Stimulated activated CD8-positive, alpha-beta memory T cell treated with anti-CD3 and anti-CD28 coated beads, Interleukin-2, amount 100 ng/mL, for 1 hour (primary cell): ENCODE measurements around the gene RYR2.

Source experiments
- DNase-seq, 2 donors: peaks; one replicate each; pipeline ENCODE4 v3.0.0-alpha.2; 2020; ENCODE audit warnings: low read depth in 2 of 2

The RYR2 gene

GRCh38 chr1:237736372-237737029 lies 694.5 kb downstream of the RYR2 start:
- DNase-seq, result no peak

GRCh38 chr1:237737448-237737847 lies 695.5 kb downstream of the RYR2 start:
- no peak for DNase-seq

DNA sequence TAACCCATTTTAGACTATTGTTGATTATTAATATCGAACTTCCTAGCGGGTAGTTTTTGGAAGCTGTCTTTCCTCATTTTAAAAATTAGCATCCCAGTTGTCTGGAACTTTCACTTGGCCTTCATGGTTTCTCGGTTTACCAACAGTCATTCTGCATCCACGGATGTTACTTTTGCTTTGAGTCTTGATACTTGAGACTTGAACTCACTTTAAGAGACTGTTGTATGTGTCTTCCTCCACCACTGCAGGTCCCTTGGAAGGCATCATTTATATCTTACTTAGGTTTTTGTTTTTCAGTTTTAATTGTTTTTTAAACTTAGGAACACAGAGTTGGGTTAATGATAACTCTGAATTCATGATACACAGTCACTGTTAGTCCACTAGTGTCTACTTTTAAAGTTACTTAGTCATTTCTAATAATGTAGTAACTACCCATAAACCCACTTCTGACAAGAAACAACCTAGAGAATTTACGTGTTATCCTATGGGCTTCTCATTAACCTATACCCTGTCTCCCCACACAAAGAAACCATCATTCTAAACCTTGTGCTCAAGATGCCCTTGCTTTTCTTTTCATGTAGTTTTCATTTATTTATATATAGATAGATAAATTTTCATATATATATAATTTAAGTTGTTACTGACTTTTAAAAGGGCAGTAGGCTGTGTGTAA lies 696.1 kb downstream of the RYR2 start:
- DNase-seq, result no peak

DNA sequence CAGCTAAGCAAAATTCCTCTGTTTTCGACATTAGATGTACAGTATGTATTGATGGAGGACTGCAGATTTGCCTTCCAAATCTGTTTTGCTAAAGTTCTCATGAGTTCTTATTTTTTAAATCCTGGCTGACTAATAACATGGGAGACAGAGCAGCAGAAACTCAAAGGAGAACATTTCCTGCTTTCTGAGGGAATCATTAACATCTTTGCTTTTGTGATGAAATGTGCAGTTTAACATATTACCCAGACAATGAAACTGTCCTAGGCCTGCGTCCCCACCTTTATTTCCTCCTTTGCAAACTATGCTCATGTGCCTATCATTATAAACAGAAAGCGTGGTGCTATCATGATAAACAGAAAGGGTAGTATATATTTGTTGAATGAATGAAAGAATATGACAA lies 698.9 kb downstream of the RYR2 start:
- no peak for DNase-seq

DNA sequence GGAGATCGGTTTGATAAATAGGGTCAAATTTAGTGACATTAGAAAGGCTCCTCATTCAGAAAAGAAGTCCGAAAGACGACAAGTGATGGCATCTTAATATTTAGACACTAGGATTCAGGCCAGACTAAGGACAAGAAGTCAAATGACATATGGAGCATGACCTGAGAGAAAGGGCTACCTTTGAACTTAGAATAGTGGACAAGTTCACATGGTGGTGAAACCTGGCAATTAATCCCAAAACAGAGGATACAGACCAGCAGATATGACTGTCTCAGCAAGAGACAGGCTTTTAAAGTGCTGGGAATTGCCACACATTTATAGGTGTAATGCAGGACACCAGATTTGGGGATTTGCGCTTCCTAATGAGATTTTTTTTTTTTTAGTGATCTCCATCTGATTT lies 703.6 kb downstream of the RYR2 start:
- DNase-seq, result no peak

GRCh38 chr1:237748171-237748960 lies 706.4 kb downstream of the RYR2 start:
- DNase-seq, result no peak

DNA sequence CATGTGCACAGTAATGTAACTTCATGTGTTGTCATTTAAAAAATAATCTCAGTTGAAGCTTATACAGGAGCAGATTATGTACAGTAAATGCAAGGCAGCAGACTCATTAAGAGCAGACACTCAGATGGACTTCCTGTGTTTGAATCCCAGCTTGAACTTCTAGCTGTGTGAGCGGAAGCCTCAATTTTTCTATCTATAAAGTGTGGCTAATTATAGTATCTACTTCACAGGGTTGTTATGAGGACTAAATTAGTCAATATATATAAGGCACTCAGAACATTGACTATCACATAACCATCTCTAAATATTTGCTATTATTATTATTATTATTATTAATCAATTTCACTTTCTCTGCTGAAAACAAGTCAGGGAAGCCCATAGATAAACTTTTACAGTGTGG lies 707.1 kb downstream of the RYR2 start:
- no peak for DNase-seq

- no peak for DNase-seq
These were observed 709.1 kb downstream of the RYR2 start for GRCh38 chr1:237751090-237751489.

- no peak for DNase-seq
These were observed 712.6 kb downstream of the RYR2 start for GRCh38 chr1:237754627-237755026.

DNA sequence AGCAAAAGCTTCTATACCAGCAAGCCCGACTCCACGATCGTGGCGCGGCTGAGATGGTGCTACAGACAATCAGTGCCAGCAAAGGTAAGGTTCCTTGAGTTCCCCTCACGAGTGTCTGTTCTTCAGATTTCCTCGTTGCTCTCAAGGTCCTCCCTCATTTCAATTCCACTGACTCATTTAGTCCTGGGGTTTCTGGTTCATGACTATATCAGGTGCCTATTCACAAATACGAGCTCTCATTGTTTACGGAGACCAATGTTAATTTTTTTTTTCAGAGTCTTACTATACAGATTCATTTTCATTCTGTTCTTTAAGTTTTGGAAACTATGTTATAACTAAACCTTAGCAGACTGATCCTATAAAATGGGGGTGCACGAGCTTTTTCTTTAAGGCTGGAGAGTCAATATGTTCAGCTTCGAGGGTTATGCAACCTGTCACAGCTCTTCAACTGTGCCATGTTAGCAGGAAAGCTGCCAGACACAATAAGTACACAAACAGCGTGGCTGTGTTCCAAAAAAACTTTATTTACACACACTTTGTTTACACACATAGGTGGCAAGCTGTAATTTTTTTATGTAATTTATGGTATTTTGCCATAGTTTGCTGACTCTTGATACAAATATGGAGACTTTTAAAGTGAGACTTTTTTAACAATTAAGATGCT lies 714.5 kb downstream of the RYR2 start:
- no peak for DNase-seq

GRCh38 chr1:237759377-237759776 lies 717.4 kb downstream of the RYR2 start:
- DNase-seq, result no peak

- no peak for DNase-seq
These were observed 719.0 kb downstream of the RYR2 start for GRCh38 chr1:237760951-237761350.

GRCh38 chr1:237763137-237763536 lies 721.2 kb downstream of the RYR2 start:
- no peak for DNase-seq

DNA sequence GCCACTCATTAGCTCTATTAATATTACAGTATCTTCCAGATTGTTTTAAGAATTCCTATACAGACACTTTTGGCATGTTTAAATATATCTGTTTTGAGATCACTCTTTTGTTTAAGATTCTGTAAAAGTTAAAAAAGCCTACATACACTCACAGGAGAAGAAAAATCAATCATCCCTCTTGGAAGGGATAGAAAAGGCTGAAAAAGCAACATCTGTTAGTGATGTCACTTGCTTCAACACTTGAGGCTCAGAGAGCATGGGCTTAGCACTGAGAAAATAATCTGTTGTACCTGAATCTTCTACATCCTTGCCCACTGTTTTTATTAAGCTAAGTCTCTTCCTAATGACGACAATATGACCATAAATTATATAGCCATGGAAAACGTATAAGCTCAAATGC lies 721.8 kb downstream of the RYR2 start:
- DNase-seq, result no peak

GRCh38 chr1:237769916-237770315 lies 727.9 kb downstream of the RYR2 start:
- no peak for DNase-seq

- no peak for DNase-seq
These were observed 730.0 kb downstream of the RYR2 start for GRCh38 chr1:237772009-237772408.

DNA sequence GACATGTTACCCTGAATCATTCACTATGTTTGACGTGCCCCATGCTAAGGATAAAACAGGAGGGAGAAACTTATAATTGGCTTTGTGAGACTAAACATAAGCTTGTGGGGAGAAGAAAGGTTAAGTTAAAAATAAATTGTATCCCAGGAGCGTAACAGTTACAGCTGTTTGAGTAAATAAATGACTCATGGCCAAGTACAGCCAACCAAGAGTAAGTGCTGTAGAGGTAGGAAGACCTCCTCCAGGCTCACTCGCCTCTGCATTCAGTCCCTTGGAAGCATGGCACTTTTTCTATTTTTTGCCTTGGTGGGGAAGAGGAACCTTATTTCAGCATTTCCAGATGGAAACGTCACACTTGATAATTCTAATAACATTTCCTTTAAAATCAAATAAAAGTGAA lies 732.3 kb downstream of the RYR2 start:
- DNase-seq, result no peak

GRCh38 chr1:237779356-237779755 lies 737.4 kb downstream of the RYR2 start:
- no peak for DNase-seq

DNA sequence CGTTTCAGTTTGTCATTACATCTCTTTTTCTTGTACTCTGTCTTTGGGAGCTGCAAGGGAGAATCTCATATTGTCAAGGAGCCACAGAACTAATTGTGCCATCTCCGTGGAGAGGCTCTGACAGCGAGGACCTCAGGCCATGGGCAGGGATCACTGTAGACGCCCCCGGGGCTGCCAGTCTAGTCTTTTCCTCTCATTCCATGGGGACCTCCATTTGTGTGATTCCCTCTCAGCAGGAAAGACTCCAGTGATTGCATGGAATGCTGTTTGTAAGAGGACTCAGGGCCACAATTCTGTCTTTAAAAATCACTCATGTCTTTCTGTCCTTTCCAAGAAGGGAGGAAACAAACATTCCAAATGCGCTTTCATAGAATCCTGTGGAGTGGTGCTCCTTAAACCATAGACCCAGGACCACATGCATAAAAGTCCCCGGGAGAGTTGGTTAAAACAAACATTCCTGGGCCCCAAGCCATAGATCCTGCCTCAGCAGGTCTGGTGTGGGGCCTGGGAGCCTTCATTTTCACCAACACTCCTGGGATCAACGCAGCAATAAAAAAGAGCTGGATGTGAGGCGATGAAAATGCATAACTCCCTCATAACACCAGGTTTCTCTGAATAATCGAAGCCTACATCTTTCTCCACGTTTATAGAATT lies 744.2 kb downstream of the RYR2 start:
- no peak for DNase-seq

GRCh38 chr1:237788069-237788468 lies 746.1 kb downstream of the RYR2 start:
- no peak for DNase-seq

GRCh38 chr1:237789619-237790018 lies 747.6 kb downstream of the RYR2 start:
- DNase-seq, result no peak

- no peak for DNase-seq
These were observed 749.6 kb downstream of the RYR2 start for GRCh38 chr1:237791592-237791991.
